NB4 (cell line): ENCODE results near the gene MISP.

Source experiments
- DNase-seq: peaks from one replicate; pipeline ENCODE4 v3.0.0; 2010; ENCODE audit warnings: low read depth
- H3K4me3 ChIP-seq: one replicate; pipeline ENCODE4 v1.5.1; 2011; ENCODE audit warnings: mild to moderate bottlenecking, low read depth, low read length, moderate library complexity
- MYC ChIP-seq: IDR thresholded peaks from 2 replicates; pipeline ENCODE4 v1.6.1; 2011; ENCODE audit warnings: low read depth, low read length
- POLR2A ChIP-seq: IDR thresholded peaks from 2 replicates; pipeline ENCODE4 v1.6.1; 2011; ENCODE audit warnings: mild to moderate bottlenecking; ENCODE audit not compliant: insufficient read length; ENCODE audit errors: extremely low read depth
- TF ChIP-seq, protein P1 (sequence below): IDR thresholded peaks from 2 replicates; pipeline ENCODE4 v1.6.1; 2011; ENCODE audit warnings: low read depth, low read length
- TF ChIP-seq, protein P2 (sequence below): IDR thresholded peaks from one replicate; pipeline ENCODE4 v1.5.1; 2012; ENCODE audit warnings: low read depth, low read length

The MISP gene

DNA sequence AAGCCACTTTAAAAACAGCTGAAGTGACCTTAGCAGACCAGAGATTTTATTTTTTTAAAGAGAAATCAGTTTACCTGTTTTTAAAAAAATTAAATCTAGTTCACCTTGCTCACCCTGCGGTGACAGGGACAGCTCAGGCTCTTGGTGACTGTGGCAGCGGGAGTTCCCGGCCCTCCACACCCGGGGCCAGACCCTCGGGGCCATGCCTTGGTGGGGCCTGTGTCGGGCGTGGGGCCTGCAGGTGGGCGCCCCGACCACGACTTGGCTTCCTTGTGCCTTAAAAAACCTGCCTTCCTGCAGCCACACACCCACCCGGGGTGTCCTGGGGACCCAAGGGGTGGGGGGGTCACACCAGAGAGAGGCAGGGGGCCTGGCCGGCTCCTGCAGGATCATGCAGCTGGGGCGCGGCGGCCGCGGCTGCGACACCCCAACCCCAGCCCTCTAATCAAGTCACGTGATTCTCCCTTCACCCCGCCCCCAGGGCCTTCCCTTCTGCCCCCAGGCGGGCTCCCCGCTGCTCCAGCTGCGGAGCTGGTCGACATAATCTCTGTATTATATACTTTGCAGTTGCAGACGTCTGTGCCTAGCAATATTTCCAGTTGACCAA lies 60.1 kb downstream of the MISP start:
- peak; percentile 45 for DNase-seq
- no peak overlapping the region for H3K4me3 ChIP-seq
- TF ChIP-seq, protein P1, sequence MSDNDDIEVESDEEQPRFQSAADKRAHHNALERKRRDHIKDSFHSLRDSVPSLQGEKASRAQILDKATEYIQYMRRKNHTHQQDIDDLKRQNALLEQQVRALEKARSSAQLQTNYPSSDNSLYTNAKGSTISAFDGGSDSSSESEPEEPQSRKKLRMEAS: no peak
- TF ChIP-seq, protein P2, sequence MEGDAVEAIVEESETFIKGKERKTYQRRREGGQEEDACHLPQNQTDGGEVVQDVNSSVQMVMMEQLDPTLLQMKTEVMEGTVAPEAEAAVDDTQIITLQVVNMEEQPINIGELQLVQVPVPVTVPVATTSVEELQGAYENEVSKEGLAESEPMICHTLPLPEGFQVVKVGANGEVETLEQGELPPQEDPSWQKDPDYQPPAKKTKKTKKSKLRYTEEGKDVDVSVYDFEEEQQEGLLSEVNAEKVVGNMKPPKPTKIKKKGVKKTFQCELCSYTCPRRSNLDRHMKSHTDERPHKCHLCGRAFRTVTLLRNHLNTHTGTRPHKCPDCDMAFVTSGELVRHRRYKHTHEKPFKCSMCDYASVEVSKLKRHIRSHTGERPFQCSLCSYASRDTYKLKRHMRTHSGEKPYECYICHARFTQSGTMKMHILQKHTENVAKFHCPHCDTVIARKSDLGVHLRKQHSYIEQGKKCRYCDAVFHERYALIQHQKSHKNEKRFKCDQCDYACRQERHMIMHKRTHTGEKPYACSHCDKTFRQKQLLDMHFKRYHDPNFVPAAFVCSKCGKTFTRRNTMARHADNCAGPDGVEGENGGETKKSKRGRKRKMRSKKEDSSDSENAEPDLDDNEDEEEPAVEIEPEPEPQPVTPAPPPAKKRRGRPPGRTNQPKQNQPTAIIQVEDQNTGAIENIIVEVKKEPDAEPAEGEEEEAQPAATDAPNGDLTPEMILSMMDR: no peak
- TF ChIP-seq MYC (no peak), POLR2A (no peak)

DNA sequence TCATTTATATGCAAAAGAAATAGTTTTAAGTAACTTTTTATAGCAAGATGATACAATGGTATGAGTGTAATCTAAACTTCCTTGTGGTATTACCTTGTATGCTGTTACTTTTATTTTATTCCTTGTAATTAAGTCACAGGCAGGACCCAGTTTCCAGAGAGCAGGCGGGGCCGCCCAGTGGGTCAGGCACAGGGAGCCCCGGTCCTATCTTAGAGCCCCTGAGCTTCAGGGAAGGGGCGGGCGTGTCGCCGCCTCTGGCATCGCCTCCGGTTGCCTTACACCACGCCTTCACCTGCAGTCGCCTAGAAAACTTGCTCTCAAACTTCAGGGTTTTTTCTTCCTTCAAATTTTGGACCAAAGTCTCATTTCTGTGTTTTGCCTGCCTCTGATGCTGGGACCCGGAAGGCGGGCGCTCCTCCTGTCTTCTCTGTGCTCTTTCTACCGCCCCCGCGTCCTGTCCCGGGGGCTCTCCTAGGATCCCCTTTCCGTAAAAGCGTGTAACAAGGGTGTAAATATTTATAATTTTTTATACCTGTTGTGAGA lies 60.7 kb downstream of the MISP start:
- DNase-seq: peak; percentile 41
- no peak overlapping the region for H3K4me3 ChIP-seq
- TF ChIP-seq, protein P2: no peak
- TF ChIP-seq MYC (no peak), POLR2A (no peak)
- TF ChIP-seq, protein P1: no peak

DNA sequence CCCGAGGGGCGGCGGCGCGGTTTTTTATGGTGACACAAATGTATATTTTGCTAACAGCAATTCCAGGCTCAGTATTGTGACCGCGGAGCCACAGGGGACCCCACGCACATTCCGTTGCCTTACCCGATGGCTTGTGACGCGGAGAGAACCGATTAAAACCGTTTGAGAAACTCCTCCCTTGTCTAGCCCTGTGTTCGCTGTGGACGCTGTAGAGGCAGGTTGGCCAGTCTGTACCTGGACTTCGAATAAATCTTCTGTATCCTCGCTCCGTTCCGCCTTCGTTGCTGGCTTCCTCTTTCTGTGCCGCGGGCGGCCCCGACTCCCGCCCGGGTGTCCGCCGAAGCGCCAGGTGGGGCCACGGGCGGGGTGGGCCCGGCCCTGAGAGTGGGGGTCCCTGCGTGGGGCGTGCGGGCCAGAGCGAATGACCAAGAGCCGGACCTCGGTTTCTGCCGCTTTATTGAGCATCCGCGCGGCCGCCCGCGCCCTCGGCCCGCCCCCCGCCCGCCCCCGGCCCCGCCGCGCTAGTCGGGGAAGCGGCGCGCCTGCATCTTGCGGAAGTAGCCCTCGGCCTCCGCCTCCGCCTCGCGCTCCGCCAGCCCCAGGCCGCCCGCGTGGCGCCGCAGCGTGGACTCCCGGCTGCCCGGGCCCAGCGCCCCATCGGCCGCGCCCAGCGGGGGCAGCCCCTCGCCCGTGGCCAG lies 61.3 kb downstream of the MISP start:
- peak; percentile 48 for DNase-seq
- TF ChIP-seq, protein P1: no peak
- TF ChIP-seq POLR2A: no peak
- TF ChIP-seq, protein P2: no peak
- TF ChIP-seq MYC: no peak
- no peak overlapping the region for H3K4me3 ChIP-seq

DNA sequence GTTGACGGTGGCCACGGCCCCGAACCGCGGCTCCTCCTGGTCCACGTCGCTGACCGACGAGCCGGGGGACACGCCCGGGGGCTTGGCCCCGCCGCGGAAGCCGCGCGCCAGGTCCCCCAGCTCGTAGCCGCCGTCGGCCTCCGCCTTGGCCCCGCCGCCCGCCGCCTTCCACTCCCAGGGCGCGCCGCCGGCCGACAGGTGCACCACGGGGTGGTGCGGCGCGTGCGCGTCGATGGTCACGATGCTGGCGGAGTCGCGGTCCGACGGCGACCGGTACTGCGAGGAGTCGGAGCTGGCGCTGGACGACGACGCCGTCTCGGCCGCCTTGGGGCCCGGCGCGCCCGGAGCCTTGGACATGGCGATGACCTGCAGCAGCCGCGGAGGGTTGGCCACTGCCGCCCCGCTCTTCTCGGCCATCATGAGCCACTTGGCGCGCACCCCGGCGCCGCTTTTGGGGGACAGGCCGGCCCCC lies 61.9 kb downstream of the MISP start:
- TF ChIP-seq MYC: no peak
- TF ChIP-seq, protein P2: no peak
- TF ChIP-seq POLR2A: no peak
- TF ChIP-seq, protein P1: no peak
- no peak overlapping the region for H3K4me3 ChIP-seq
- no peak for DNase-seq

DNA sequence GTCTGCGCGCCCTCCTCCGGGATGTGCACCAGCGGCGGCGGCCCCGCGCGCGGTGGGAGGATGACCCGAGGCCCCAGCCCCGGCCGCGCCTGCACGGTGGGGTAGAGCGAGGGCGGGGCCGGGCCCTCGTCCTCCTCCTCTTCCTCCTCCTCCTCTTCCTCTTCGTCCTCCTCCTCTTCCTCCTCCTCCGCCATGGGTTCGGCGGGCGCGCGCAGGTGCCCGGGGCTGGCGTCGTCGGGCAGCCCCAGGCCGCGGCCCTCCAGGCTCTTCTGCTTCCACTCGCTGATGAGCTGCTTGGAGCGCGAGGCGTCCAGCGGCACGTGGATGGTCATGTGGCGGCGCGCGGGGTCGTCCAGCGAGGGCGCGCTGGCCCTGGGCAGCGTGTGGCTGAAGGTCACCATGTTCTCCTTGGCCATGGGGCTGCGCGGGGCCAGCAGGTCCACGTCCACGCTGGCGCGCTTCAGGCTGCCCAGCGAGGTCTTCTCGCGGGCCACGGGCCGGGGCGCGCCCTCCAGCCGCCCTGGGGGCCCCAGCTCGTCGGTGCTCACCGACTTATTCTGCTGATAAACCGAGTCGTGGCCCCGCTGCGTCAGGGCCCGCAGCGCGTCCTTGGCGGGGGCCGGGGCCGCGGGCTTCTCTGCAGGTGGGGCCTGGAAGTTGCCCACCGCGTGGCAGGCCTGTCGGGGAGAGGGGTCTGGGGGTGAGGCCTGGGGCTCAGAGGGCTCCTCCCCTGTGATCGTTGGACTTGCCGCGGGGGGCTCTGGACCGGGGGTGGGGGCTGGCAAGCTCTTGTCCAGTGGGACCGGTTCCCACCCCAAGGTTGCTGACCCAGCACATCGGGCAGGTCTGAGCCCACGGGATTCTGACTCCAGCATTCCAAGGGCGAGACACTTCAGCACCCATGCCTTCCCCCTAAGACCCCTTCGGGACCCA lies 62.6 kb downstream of the MISP start:
- H3K4me3 ChIP-seq: no peak overlapping the region
- no peak for DNase-seq
- TF ChIP-seq, protein P2: no peak
- TF ChIP-seq POLR2A (no peak), MYC (no peak)
- TF ChIP-seq, protein P1: no peak
